OCI-LY1 (cell line): ENCODE results near the gene SFMBT2.

ENCODE experiments used
- CTCF ChIP-seq: fragments of 200-600 bp; sonication (generic), shearing (Covaris generic); IDR thresholded peaks from 2 replicates; pipeline ENCODE4 v1.5.1; 2017; ENCODE audit warnings: mild to moderate bottlenecking, antibody characterized with exemption, low read length, moderate library complexity, mixed read lengths
- EZH2 ChIP-seq: fragments of 200-600 bp; sonication (generic), shearing (Covaris generic); IDR thresholded peaks from 2 replicates; pipeline ENCODE4 v1.8.0; 2017; ENCODE audit warnings: borderline replicate concordance, mixed run types, mild to moderate bottlenecking, antibody characterized with exemption, low read length, moderate library complexity, mixed read lengths

GRCh38 chr10:7443036-7443435, 32.2 kb upstream of the SFMBT2 start:
- TF ChIP-seq EZH2 (no peak), CTCF (no peak)
